Panc1 (cell line): ENCODE data around the gene ABCA8. TPM values are rescaled to one million over a fixed set of nuclear protein-coding genes. Genes with fewer than 3 reads are reported as not detected.

Experiments used
- ATAC-seq: fragments of 200-7000 bp; cut with Tn5 transposase; 2 replicates; pipeline ENCODE4 v1.9.1; 2020; ENCODE audit warnings: mild to moderate bottlenecking, moderate library complexity
- BruUV-seq: library from RNA; stranded (reverse); fragments of 400-500 nt; replicated peaks from 2 replicates; lab custom pipeline; 2021; lab: Mats Ljungman, UMichigan
- CTCF ChIA-PET: fragments of 300-600 bp; sonication (Branson Sonifier 250); formaldehyde crosslinking; loops from one replicate; lab custom pipeline; 2022; ENCODE audit warnings: antibody characterized with exemption; lab: Charles Lee
- POLR2A ChIA-PET: fragments of 300-600 bp; sonication (Branson Sonifier 250); formaldehyde crosslinking; loops from one replicate; lab custom pipeline; 2022; ENCODE audit warnings: antibody characterized with exemption; lab: Charles Lee
- DNase-seq: peaks from one replicate; pipeline ENCODE4 v3.0.0-alpha.2; 2010; ENCODE audit warnings: low read depth, low spot score
- H3K27ac ChIP-seq: 2 replicates; pipeline ENCODE4 v1.5.1; 2011; ENCODE audit warnings: mild to moderate bottlenecking, low read length, inconsistent platforms
- H3K27me3 ChIP-seq: fragments of 200-500 bp; sonication (Bioruptor generic); 2 replicates; pipeline ENCODE4 v1.6.0; 2014; ENCODE audit warnings: low read length, inconsistent platforms; ENCODE audit not compliant: control insufficient read depth, insufficient read depth
- H3K36me3 ChIP-seq: fragments of 200-500 bp; sonication (Bioruptor generic); 2 replicates; pipeline ENCODE4 v1.5.1; 2014; ENCODE audit warnings: inconsistent platforms, mild to moderate bottlenecking, low read length, moderate library complexity; ENCODE audit not compliant: control insufficient read depth, insufficient read depth
- H3K4me1 ChIP-seq: 2 replicates; pipeline ENCODE4 v1.5.1; 2011; ENCODE audit warnings: inconsistent platforms, mild to moderate bottlenecking, low read length, moderate library complexity; ENCODE audit not compliant: control insufficient read depth, insufficient read depth
- H3K4me3 ChIP-seq, 2 experiments: 2 replicates each; pipeline ENCODE4 v1.5.1; 2011 to 2012; ENCODE audit warnings: low read depth in 2 of 2, low read length in 2 of 2, mild to moderate bottlenecking in 2 of 2, inconsistent platforms in 1 of 2, moderate library complexity in 1 of 2
- H3K9me3 ChIP-seq: fragments of 200-500 bp; sonication (Bioruptor generic); 2 replicates; pipeline ENCODE4 v1.5.1; 2014; ENCODE audit warnings: low read depth, mild to moderate bottlenecking, inconsistent platforms, low read length, moderate library complexity; ENCODE audit not compliant: control insufficient read depth, insufficient read depth
- POLR2AphosphoS5 ChIP-seq: IDR thresholded peaks from 2 replicates; pipeline ENCODE4 v1.6.1; 2012; ENCODE audit warnings: mild to moderate bottlenecking, low read depth, low read length, moderate library complexity
- SIN3A ChIP-seq: IDR thresholded peaks from 2 replicates; pipeline ENCODE4 v1.6.1; 2012; ENCODE audit warnings: low read depth, mild to moderate bottlenecking, low read length, moderate library complexity, borderline replicate concordance; ENCODE audit not compliant: insufficient read depth
- TCF7L2 ChIP-seq: IDR thresholded peaks from 2 replicates; pipeline ENCODE4 v1.6.1; 2011; ENCODE audit warnings: mild to moderate bottlenecking, low read depth, low read length, inconsistent platforms
- in situ Hi-C: cut with HindIII; loops from 2 replicates; pipeline ENCODE4 v1.10.0; 2016; ENCODE audit warnings: low sequenced_read_pairs, low pct_unique_long_range_greater_than_20kb
- intact Hi-C: fragments of 100-400 bp; cut with micrococcal nuclease; formaldehyde crosslinking; loops from one replicate; pipeline ENCODE4 v1.10.0; 2022; ENCODE audit not compliant: unreplicated experiment
- total RNA-seq: library from RNA; stranded (reverse); gene quantifications from one replicate; pipeline ENCODE4 v1.2.1, GENCODE V29; 2021; ENCODE audit not compliant: unreplicated experiment
- TF ChIP-seq, protein P1 (sequence below): fragments of 450-650 bp; IDR thresholded peaks from 2 replicates; pipeline ENCODE4 v1.5.1; 2017; ENCODE audit warnings: mild to moderate bottlenecking
- TF ChIP-seq, protein P2 (sequence below), 2 experiments: IDR thresholded peaks; 2 replicates each; pipeline ENCODE4 v1.6.1; 2011 to 2012; ENCODE audit warnings: low read depth in 2 of 2, control low read depth in 1 of 2, low read length in 1 of 2, mild to moderate bottlenecking in 1 of 2, moderate library complexity in 1 of 2; ENCODE audit not compliant: insufficient read depth in 1 of 2

ABCA8 gene
- total RNA-seq, 1 experiment from 2014 or later: 0.23 TPM

DNA sequence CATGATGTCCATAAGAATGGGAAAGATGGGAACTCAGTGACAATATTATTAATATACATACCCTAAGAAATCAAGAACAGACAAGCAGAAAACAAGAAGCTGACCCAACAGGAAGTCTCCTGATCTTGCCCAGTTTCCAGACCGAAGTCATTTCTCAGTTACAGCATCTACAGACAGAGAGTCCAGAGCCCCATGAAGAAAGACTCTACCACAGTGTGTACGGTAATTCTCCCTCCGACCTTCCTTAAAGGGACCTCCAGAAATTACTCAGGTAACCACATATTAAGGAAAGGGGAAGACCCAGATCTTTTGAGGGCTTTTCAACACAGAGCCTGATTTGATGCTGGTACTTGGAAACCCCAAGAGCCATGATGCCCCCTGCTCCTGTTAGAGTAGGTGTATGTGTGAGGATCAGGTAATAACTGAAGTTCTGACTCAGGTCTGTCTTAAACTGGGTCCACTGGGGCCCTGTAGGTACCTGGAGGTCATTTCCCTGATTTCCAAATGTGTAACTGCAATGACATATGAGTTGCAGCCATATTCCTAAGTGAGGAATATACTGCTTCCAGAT is 132.4 kb downstream of the ABCA8 start:
- Histone ChIP-seq H3K9me3 (no peaks in the 10 kb centered on the region), H3K4me3 (no peak overlapping the region), H3K4me1 (no peaks in the 10 kb centered on the region), H3K27ac (no peak overlapping the region), H3K27me3 (no peaks in the 10 kb centered on the region), H3K36me3 (no peaks in the 10 kb centered on the region)
- no TSS peak for BruUV-seq
- no peak for ATAC-seq
- ChIA-PET POLR2A (no interaction called here), CTCF (no interaction called here)
- DNase-seq: no peak
- in situ Hi-C loops: no loop called here
- intact Hi-C loops: no loop called here
- TF ChIP-seq, protein P1, sequence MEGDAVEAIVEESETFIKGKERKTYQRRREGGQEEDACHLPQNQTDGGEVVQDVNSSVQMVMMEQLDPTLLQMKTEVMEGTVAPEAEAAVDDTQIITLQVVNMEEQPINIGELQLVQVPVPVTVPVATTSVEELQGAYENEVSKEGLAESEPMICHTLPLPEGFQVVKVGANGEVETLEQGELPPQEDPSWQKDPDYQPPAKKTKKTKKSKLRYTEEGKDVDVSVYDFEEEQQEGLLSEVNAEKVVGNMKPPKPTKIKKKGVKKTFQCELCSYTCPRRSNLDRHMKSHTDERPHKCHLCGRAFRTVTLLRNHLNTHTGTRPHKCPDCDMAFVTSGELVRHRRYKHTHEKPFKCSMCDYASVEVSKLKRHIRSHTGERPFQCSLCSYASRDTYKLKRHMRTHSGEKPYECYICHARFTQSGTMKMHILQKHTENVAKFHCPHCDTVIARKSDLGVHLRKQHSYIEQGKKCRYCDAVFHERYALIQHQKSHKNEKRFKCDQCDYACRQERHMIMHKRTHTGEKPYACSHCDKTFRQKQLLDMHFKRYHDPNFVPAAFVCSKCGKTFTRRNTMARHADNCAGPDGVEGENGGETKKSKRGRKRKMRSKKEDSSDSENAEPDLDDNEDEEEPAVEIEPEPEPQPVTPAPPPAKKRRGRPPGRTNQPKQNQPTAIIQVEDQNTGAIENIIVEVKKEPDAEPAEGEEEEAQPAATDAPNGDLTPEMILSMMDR: no peak
- TF ChIP-seq, protein P2, sequence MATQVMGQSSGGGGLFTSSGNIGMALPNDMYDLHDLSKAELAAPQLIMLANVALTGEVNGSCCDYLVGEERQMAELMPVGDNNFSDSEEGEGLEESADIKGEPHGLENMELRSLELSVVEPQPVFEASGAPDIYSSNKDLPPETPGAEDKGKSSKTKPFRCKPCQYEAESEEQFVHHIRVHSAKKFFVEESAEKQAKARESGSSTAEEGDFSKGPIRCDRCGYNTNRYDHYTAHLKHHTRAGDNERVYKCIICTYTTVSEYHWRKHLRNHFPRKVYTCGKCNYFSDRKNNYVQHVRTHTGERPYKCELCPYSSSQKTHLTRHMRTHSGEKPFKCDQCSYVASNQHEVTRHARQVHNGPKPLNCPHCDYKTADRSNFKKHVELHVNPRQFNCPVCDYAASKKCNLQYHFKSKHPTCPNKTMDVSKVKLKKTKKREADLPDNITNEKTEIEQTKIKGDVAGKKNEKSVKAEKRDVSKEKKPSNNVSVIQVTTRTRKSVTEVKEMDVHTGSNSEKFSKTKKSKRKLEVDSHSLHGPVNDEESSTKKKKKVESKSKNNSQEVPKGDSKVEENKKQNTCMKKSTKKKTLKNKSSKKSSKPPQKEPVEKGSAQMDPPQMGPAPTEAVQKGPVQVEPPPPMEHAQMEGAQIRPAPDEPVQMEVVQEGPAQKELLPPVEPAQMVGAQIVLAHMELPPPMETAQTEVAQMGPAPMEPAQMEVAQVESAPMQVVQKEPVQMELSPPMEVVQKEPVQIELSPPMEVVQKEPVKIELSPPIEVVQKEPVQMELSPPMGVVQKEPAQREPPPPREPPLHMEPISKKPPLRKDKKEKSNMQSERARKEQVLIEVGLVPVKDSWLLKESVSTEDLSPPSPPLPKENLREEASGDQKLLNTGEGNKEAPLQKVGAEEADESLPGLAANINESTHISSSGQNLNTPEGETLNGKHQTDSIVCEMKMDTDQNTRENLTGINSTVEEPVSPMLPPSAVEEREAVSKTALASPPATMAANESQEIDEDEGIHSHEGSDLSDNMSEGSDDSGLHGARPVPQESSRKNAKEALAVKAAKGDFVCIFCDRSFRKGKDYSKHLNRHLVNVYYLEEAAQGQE (IDR thresholded peaks at IDR 0.05; ENCODE audit: insufficient read depth in 1 of 2, low read depth in 2 of 2, low read length in 1 of 2): no peak
- TF ChIP-seq TCF7L2: no peak
- TF ChIP-seq SIN3A: no peak
- TF ChIP-seq POLR2AphosphoS5: no peak

DNA sequence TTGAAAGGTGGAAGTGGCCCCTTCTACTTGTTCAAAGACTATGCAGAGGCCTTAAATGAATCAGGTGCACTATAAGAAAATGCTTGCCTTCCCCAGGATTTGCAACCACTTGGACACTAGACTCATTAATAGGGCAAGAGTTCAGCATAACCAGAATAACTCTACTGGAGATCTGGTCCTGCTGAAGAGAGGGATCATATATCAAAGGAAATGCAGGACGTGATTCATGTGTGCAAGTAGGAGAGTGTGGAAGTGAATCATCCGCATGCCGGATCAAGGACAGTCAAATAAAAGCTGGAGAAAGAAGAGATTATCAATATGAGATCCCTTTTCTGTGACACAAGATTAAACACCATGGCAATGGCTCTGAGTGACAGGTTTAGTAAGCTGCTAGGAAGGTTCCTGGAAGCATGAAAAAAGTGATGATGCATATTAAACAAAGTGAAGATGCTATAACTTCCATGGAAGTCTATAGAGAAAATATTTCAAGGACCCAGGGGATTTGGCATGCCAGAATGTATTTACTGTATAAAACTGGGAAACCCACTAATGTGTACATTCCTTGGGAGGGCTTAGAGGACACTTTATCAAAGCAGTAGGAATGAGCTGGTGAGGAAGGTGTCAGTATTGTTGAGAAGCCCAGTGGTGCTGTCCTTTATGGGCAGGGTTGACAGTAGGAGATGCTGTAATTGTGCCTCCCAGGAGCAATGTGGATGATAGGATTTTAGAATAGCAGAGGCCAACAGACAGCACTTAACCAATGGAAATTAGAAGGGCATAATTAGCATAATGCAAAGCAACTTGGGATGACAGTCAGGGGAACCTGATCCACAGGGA is 133.1 kb downstream of the ABCA8 start:
- no peak overlapping the region for H3K4me3 ChIP-seq
- ATAC-seq (peak; percentile 83), DNase-seq (peak; percentile 55)
- H3K27ac ChIP-seq: no peak overlapping the region
- in situ Hi-C loops (no loop called here), intact Hi-C loops (no loop called here)
- POLR2A ChIA-PET: no interaction called here
- H3K4me1 ChIP-seq: no peaks in the 10 kb centered on the region
- no peaks in the 10 kb centered on the region for H3K27me3 ChIP-seq
- TF ChIP-seq, protein P1: no peak
- TF ChIP-seq SIN3A (no peak), TCF7L2 (0 out of 2 replicates have a peak, but pooled peaks have one; percentile 10), POLR2AphosphoS5 (no peak)
- TF ChIP-seq, protein P2 (IDR thresholded peaks at IDR 0.05; ENCODE audit: insufficient read depth in 1 of 2, low read depth in 2 of 2, low read length in 1 of 2): no peak
- BruUV-seq: no TSS peak
- no peaks in the 10 kb centered on the region for H3K36me3 ChIP-seq
- no peaks in the 10 kb centered on the region for H3K9me3 ChIP-seq
- CTCF ChIA-PET: no interaction called here
